B cell (primary cell): Measurements from ENCODE around the gene AEBP2.

Experiments used
- EZH2 ChIP-seq: IDR thresholded peaks from 2 replicates; pipeline ENCODE4 v1.6.1; 2012; ENCODE audit warnings: borderline replicate concordance, low read depth, mild to moderate bottlenecking, moderate library complexity, low read length; ENCODE audit not compliant: insufficient read depth, poor library complexity, severe bottlenecking
- TF ChIP-seq, protein P1 (sequence below): fragments of 200-600 bp; IDR thresholded peaks from one replicate; pipeline ENCODE4 v1.8.0; 2022; ENCODE audit warnings: antibody characterized with exemption, mild to moderate bottlenecking

DNA sequence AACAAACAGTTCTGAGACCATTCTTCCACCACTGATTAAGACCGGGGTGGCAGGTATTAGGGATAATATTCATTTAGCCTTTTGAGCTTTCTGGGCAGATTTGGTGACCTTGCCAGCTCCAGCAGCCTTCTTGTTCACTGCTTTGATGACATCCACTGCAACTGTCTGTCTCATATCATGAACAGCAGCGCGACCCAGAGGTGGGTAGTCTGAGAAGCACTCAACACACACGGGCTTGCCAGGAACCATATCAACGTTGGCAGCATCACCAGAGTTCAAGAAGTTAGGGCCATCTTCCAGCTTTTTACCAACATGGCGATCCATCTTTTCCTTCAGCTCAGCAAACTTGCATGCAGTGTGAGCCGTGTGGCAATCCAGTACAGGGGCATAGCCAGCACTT lies 16.9 kb downstream of the AEBP2 start:
- TF ChIP-seq, protein P1, sequence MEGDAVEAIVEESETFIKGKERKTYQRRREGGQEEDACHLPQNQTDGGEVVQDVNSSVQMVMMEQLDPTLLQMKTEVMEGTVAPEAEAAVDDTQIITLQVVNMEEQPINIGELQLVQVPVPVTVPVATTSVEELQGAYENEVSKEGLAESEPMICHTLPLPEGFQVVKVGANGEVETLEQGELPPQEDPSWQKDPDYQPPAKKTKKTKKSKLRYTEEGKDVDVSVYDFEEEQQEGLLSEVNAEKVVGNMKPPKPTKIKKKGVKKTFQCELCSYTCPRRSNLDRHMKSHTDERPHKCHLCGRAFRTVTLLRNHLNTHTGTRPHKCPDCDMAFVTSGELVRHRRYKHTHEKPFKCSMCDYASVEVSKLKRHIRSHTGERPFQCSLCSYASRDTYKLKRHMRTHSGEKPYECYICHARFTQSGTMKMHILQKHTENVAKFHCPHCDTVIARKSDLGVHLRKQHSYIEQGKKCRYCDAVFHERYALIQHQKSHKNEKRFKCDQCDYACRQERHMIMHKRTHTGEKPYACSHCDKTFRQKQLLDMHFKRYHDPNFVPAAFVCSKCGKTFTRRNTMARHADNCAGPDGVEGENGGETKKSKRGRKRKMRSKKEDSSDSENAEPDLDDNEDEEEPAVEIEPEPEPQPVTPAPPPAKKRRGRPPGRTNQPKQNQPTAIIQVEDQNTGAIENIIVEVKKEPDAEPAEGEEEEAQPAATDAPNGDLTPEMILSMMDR = no peak
- TF ChIP-seq EZH2 = no peak
